ENCODE results near the gene KRT77.

DNA sequence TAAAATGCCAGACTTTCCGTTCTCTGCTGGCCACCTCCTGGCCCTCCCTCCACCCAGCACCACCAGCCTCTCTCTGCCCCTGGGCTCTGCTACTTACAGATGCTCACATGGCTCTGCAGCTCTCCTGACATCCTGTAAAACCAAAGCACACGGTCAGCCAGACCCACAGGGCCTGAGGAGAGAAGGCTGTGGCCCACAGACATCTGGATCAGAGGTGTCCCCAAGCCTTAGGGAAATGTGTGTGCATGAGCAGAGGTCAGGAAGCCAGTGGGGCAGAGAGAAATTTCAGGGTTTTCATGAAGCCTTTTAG, 11.5 kb downstream of the KRT77 start:
- TF ChIP-seq, protein P1, sequence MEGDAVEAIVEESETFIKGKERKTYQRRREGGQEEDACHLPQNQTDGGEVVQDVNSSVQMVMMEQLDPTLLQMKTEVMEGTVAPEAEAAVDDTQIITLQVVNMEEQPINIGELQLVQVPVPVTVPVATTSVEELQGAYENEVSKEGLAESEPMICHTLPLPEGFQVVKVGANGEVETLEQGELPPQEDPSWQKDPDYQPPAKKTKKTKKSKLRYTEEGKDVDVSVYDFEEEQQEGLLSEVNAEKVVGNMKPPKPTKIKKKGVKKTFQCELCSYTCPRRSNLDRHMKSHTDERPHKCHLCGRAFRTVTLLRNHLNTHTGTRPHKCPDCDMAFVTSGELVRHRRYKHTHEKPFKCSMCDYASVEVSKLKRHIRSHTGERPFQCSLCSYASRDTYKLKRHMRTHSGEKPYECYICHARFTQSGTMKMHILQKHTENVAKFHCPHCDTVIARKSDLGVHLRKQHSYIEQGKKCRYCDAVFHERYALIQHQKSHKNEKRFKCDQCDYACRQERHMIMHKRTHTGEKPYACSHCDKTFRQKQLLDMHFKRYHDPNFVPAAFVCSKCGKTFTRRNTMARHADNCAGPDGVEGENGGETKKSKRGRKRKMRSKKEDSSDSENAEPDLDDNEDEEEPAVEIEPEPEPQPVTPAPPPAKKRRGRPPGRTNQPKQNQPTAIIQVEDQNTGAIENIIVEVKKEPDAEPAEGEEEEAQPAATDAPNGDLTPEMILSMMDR (IDR thresholded peaks at IDR 0.05) = no peak
- TF ChIP-seq POLR2A (IDR thresholded peaks at IDR 0.05) (no peak), POLR2AphosphoS5 (IDR thresholded peaks at IDR 0.05) (no peak)

All from transverse colon (tissue), 4 donors.